Neural progenitor cell (in vitro differentiated cells): ENCODE results near the gene HDAC4. TPM values are rescaled to one million over a fixed set of nuclear protein-coding genes. Genes with fewer than 3 reads are reported as not detected.

Source experiments
- DNase-seq: peaks from one replicate; pipeline ENCODE4 v3.0.0-alpha.2; 2016; ENCODE audit warnings: low spot score
- H2AFZ ChIP-seq: fragments of 200-600 bp; sonication (generic); replicated peaks from 2 replicates; pipeline ENCODE4 v1.6.1; 2016; ENCODE audit warnings: antibody characterized with exemption
- H3F3A ChIP-seq: fragments of 200-600 bp; sonication (generic); 2 replicates; pipeline ENCODE4 v1.6.1; 2016; ENCODE audit warnings: antibody characterized with exemption, low read depth
- H3K27ac ChIP-seq: fragments of 200-600 bp; sonication (generic); 2 replicates; pipeline ENCODE4 v1.5.1; 2016; ENCODE audit warnings: mild to moderate bottlenecking
- H3K27me3 ChIP-seq: fragments of 200-600 bp; sonication (generic); 2 replicates; pipeline ENCODE4 v1.6.1; 2016; ENCODE audit warnings: mild to moderate bottlenecking, moderate library complexity
- H3K36me3 ChIP-seq: fragments of 200-600 bp; sonication (generic); 2 replicates; pipeline ENCODE4 v1.5.1; 2016
- H3K4me1 ChIP-seq: fragments of 200-600 bp; sonication (generic); 2 replicates; pipeline ENCODE4 v1.6.1; 2016; ENCODE audit warnings: mixed run types
- H3K4me2 ChIP-seq: fragments of 200-600 bp; sonication (generic); 2 replicates; pipeline ENCODE4 v1.6.1; 2016
- H3K4me3 ChIP-seq: fragments of 200-600 bp; sonication (generic); 2 replicates; pipeline ENCODE4 v1.5.1; 2016
- H3K79me2 ChIP-seq: fragments of 200-600 bp; sonication (generic); 2 replicates; pipeline ENCODE4 v1.6.1; 2016; ENCODE audit warnings: low read depth
- H3K9ac ChIP-seq: fragments of 200-600 bp; sonication (generic); 2 replicates; pipeline ENCODE4 v1.6.1; 2016
- H3K9me3 ChIP-seq: fragments of 200-600 bp; sonication (generic); 2 replicates; pipeline ENCODE4 v1.5.1; 2016; ENCODE audit warnings: low read depth
- H4K20me1 ChIP-seq: fragments of 200-600 bp; sonication (generic); 2 replicates; pipeline ENCODE4 v1.6.1; 2016; ENCODE audit warnings: low read depth
- H3K27ac Mint-ChIP-seq: 3 replicates; pipeline ENCODE4 v1.8.0; 2021; ENCODE audit warnings: mixed read lengths
- H3K27me3 Mint-ChIP-seq: 2 replicates; pipeline ENCODE4 v1.8.0; 2022; ENCODE audit warnings: low read depth, mild to moderate bottlenecking, inconsistent platforms, moderate library complexity, mixed read lengths; ENCODE audit not compliant: insufficient read depth
- H3K36me3 Mint-ChIP-seq: 3 replicates; pipeline ENCODE4 v1.8.0; 2021; ENCODE audit warnings: mixed read lengths
- H3K4me1 Mint-ChIP-seq: 3 replicates; pipeline ENCODE4 v1.8.0; 2021; ENCODE audit warnings: mixed read lengths
- H3K4me3 Mint-ChIP-seq: 3 replicates; pipeline ENCODE4 v1.8.0; 2021; ENCODE audit warnings: mild to moderate bottlenecking, moderate library complexity, mixed read lengths
- H3K9me3 Mint-ChIP-seq: 3 replicates; pipeline ENCODE4 v1.8.0; 2020; ENCODE audit warnings: mixed read lengths
- EZH2 ChIP-seq: fragments of 200-600 bp; sonication (generic); IDR thresholded peaks from 2 replicates; pipeline ENCODE4 v1.6.1; 2017; ENCODE audit warnings: antibody characterized with exemption, mild to moderate bottlenecking, moderate library complexity
- EZH2phosphoT487 ChIP-seq: fragments of 200-600 bp; sonication (generic); IDR thresholded peaks from 2 replicates; pipeline ENCODE4 v1.6.1; 2017; ENCODE audit warnings: antibody characterized with exemption
- total RNA-seq: library from RNA; depleted of rRNA; stranded (reverse); fragments of >200 nt; gene quantifications from 2 replicates; pipeline ENCODE4 v1.2.3, GENCODE V29; 2015; ENCODE audit warnings: low replicate concordance
- TF ChIP-seq, protein P1 (sequence below): fragments of 200-600 bp; sonication (generic); IDR thresholded peaks from 2 replicates; pipeline ENCODE4 v1.5.1; 2017; ENCODE audit warnings: antibody characterized with exemption, mild to moderate bottlenecking

HDAC4 gene
- total RNA-seq, 1 donor from 2014 or later = 36.0 TPM

DNA sequence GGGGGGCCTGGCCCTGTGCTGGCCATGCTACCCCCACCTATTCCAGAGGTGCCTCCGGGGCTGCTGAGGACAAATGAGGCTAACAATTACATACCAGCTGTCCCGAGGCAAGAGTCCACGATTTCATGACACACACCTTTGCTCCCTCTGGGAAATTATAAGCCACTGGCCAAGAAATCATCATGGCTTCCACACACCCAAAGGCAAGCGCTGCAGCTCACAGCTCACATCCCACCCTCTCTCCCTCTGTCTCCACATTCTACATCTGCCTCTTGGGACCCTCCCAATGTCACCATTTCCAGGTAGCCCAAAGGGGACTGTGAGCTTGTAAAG lies 134.4 kb downstream of the HDAC4 start:
- Mint-ChIP-seq H3K9me3 (no peaks in the 10 kb centered on the region), H3K4me3 (no peak overlapping the region), H3K4me1 (peaks cover 55% of the 10 kb centered on the region), H3K36me3 (peaks cover under 1% of the 10 kb centered on the region), H3K27ac (peak overlapping the region; percentile 33), H3K27me3 (peaks cover under 1% of the 10 kb centered on the region)
- Histone ChIP-seq H2AFZ (no peak overlapping the region), H3K36me3 (no peaks in the 10 kb centered on the region), H3K27ac (no peak overlapping the region), H3K9me3 (no peaks in the 10 kb centered on the region), H3K9ac (no peak overlapping the region), H3K27me3 (no peaks in the 10 kb centered on the region), H3K4me1 (peaks cover 20% of the 10 kb centered on the region), H4K20me1 (peaks cover 82% of the 10 kb centered on the region), H3K79me2 (peaks cover 97% of the 10 kb centered on the region), H3K4me3 (no peak overlapping the region), H3K4me2 (no peak overlapping the region), H3F3A (no peaks in the 10 kb centered on the region)
- no peak for DNase-seq
- TF ChIP-seq EZH2phosphoT487 (no peak), EZH2 (no peak)
- TF ChIP-seq, protein P1, sequence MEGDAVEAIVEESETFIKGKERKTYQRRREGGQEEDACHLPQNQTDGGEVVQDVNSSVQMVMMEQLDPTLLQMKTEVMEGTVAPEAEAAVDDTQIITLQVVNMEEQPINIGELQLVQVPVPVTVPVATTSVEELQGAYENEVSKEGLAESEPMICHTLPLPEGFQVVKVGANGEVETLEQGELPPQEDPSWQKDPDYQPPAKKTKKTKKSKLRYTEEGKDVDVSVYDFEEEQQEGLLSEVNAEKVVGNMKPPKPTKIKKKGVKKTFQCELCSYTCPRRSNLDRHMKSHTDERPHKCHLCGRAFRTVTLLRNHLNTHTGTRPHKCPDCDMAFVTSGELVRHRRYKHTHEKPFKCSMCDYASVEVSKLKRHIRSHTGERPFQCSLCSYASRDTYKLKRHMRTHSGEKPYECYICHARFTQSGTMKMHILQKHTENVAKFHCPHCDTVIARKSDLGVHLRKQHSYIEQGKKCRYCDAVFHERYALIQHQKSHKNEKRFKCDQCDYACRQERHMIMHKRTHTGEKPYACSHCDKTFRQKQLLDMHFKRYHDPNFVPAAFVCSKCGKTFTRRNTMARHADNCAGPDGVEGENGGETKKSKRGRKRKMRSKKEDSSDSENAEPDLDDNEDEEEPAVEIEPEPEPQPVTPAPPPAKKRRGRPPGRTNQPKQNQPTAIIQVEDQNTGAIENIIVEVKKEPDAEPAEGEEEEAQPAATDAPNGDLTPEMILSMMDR = no peak

DNA sequence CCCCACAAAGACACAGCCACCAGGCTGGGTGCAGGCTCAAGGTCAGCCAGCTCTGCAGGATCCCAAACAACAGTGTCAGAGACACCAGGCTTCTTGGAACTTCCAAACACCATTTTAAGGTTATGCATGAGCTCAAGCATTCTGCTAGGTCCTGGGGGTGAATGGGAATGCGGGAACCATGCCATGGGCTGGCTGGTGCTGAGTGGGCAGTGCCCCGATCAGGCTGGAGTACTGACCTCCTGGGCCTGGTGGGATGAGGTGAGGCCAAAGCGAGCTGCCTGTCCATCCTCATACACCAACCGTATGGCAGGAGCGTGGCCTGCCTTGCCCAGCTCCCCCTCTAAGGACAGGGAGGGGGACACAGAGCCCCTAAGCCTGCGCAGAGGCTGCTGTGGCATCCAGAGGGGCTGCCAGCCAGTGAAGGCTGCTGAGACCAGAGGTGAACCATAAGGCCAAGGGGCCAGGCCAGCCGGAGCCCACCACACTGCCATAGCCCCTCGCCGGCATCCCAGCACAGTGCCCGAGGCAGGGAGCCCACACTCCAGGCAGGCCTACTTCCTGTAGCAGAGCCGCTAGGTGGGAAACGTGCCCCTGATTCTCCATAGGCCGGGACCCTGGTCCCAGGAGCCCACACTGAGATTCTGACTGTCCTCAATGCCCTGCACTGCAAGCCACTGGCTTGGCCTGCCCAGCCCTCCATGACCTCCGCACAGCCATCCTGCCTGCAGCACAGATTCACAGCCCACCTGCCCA lies 135.0 kb downstream of the HDAC4 start:
- Histone ChIP-seq H4K20me1 (peaks cover 76% of the 10 kb centered on the region), H3K4me1 (peaks cover 20% of the 10 kb centered on the region), H3F3A (no peaks in the 10 kb centered on the region), H3K9me3 (no peaks in the 10 kb centered on the region), H3K79me2 (peaks cover 96% of the 10 kb centered on the region), H3K9ac (no peak overlapping the region), H2AFZ (no peak overlapping the region), H3K4me2 (no peak overlapping the region), H3K4me3 (no peak overlapping the region), H3K27me3 (no peaks in the 10 kb centered on the region), H3K27ac (no peak overlapping the region), H3K36me3 (no peaks in the 10 kb centered on the region)
- TF ChIP-seq, protein P1 = no peak
- TF ChIP-seq EZH2 = no peak
- Mint-ChIP-seq H3K4me1 (peaks cover 54% of the 10 kb centered on the region), H3K9me3 (no peaks in the 10 kb centered on the region), H3K4me3 (no peak overlapping the region), H3K27me3 (no peaks in the 10 kb centered on the region), H3K36me3 (peaks cover 2% of the 10 kb centered on the region), H3K27ac (peak overlapping the region; percentile 33)
- no peak for DNase-seq

DNA sequence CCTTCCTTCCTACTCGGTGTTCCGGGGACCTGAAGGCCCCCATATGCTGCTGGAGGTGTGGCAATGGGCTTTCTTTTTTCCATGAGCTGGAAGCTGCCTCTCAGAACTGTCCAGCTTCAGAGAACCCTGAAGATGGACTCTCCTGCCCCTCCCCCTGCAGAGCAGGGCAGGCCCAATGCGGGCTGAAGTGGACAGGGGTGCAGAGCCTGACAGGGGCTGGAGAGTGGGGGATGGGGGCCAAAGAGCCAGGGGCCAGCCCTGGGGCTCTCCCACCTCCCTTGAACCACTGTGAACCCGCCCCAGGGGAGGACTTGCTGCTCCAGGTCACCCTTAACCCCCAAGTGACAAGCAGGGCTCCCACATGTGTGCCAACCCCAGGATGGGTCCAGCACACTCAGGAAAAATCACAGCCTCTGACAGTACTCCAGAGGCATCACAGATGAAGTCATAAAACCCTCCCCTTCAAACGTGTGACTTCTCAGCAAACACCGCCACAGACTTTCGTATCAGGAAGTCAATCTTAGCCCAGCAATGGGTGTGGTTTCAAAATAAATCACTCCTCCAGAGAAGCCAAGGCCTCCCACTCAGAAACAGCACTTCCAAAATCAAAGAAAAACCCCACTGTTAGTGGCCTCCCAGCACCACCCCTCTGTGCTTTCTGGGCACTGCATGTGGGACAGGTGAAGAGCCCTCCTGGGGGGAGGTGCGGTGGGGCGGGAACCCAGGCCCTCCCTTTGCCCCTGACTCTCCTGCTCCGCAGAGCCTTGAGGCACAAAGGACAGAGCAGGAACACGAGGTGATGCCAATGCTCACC lies 135.8 kb downstream of the HDAC4 start:
- Mint-ChIP-seq H3K4me1 (peaks cover 48% of the 10 kb centered on the region), H3K27ac (peak overlapping the region; percentile 57), H3K4me3 (no peak overlapping the region), H3K36me3 (peaks cover 2% of the 10 kb centered on the region), H3K27me3 (no peaks in the 10 kb centered on the region), H3K9me3 (no peaks in the 10 kb centered on the region)
- no peaks in the 10 kb centered on the region for H3K27me3 ChIP-seq
- H3K9me3 ChIP-seq = no peaks in the 10 kb centered on the region
- no peaks in the 10 kb centered on the region for H3F3A ChIP-seq
- no peak for DNase-seq
- TF ChIP-seq EZH2phosphoT487 = no peak
- TF ChIP-seq, protein P1 = no peak
- no peak for TF ChIP-seq EZH2
- no peak overlapping the region for H3K27ac ChIP-seq
- peaks cover 14% of the 10 kb centered on the region for H3K4me1 ChIP-seq
- H3K79me2 ChIP-seq = peaks cover 88% of the 10 kb centered on the region
- no peak overlapping the region for H3K9ac ChIP-seq
- H3K4me2 ChIP-seq = no peak overlapping the region
- no peak overlapping the region for H3K4me3 ChIP-seq
- peaks cover 70% of the 10 kb centered on the region for H4K20me1 ChIP-seq
- H3K36me3 ChIP-seq = no peaks in the 10 kb centered on the region
- no peak overlapping the region for H2AFZ ChIP-seq
